A673 (cell line): Measurements from ENCODE around the gene MACROD1. TPM values are rescaled to one million over a fixed set of nuclear protein-coding genes. Genes with fewer than 3 reads are reported as not detected.

Experiments
- BruUV-seq: library from RNA; stranded (reverse); fragments of 400-500 nt; replicated peaks from 2 replicates; lab custom pipeline; 2021; lab: Mats Ljungman, UMichigan
- CTCF ChIA-PET: fragments of 300-600 bp; sonication (Branson Sonifier 250); formaldehyde crosslinking; loops from one replicate; lab custom pipeline; 2022; ENCODE audit warnings: antibody characterized with exemption; lab: Charles Lee
- POLR2A ChIA-PET: fragments of 300-600 bp; sonication (Branson Sonifier 250); formaldehyde crosslinking; loops from one replicate; lab custom pipeline; 2022; ENCODE audit warnings: antibody characterized with exemption; ENCODE audit not compliant: low non-redundant PET; lab: Charles Lee
- DNase-seq: peaks from one replicate; pipeline ENCODE4 v3.0.0-alpha.2; 2015; ENCODE audit warnings: low spot score
- H3K27ac ChIP-seq: fragments of 200-600 bp; sonication (generic); 2 replicates; pipeline ENCODE4 v1.5.1; 2016; ENCODE audit warnings: mixed run types, low read depth, mild to moderate bottlenecking, mixed read lengths, antibody characterized with exemption, low read length; ENCODE audit not compliant: poor library complexity, severe bottlenecking
- H3K27me3 ChIP-seq: fragments of 200-600 bp; sonication (generic); replicated peaks from 2 replicates; pipeline ENCODE4 v1.6.1; 2017; ENCODE audit warnings: mixed run types, low read depth, mild to moderate bottlenecking, mixed read lengths, antibody characterized with exemption, low read length; ENCODE audit not compliant: insufficient read depth, poor library complexity
- H3K36me3 ChIP-seq: fragments of 200-600 bp; sonication (generic); 2 replicates; pipeline ENCODE4 v1.6.1; 2016; ENCODE audit warnings: mixed run types, mild to moderate bottlenecking, mixed read lengths, antibody characterized with exemption, low read length; ENCODE audit not compliant: insufficient read depth, poor library complexity, severe bottlenecking
- H3K4me1 ChIP-seq: fragments of 200-600 bp; sonication (generic); 2 replicates; pipeline ENCODE4 v1.6.1; 2017; ENCODE audit warnings: mixed run types, mild to moderate bottlenecking, mixed read lengths, antibody characterized with exemption, low read length; ENCODE audit not compliant: insufficient read depth, poor library complexity, severe bottlenecking
- H3K4me3 ChIP-seq: fragments of 200-600 bp; sonication (generic); 2 replicates; pipeline ENCODE4 v1.5.1; 2016; ENCODE audit warnings: low read depth, mixed run types, mild to moderate bottlenecking, mixed read lengths, low read length; ENCODE audit not compliant: poor library complexity, severe bottlenecking
- H3K9me3 ChIP-seq: fragments of 200-600 bp; sonication (generic); 2 replicates; pipeline ENCODE4 v1.6.1; 2016; ENCODE audit warnings: mixed run types, low read depth, mild to moderate bottlenecking, mixed read lengths, antibody characterized with exemption, low read length; ENCODE audit not compliant: poor library complexity, severe bottlenecking
- EZH2 ChIP-seq: fragments of 200-600 bp; sonication (generic); IDR thresholded peaks from 2 replicates; pipeline ENCODE4 v1.6.1; 2017; ENCODE audit warnings: borderline replicate concordance, low read depth, mild to moderate bottlenecking, mixed read lengths, antibody characterized with exemption, low read length; ENCODE audit not compliant: poor library complexity, severe bottlenecking
- intact Hi-C: fragments of 100-400 bp; cut with micrococcal nuclease; formaldehyde crosslinking; loops from one replicate; pipeline ENCODE4 v1.10.0; 2022; ENCODE audit not compliant: unreplicated experiment
- total RNA-seq: library from RNA; stranded (reverse); gene quantifications from 2 replicates; pipeline ENCODE4 v1.2.3, GENCODE V29; 2021
- TF ChIP-seq, protein P1 (sequence below): fragments of 300-800, 200-600 bp; sonication (generic); conservative IDR thresholded peaks from 2 replicates; pipeline ENCODE4 v1.5.1; 2017; ENCODE audit warnings: low read depth, mild to moderate bottlenecking, antibody characterized with exemption, low read length, moderate library complexity, mixed read lengths

MACROD1 gene
- total RNA-seq, 1 experiment from 2014 or later, result 28.7 TPM

DNA sequence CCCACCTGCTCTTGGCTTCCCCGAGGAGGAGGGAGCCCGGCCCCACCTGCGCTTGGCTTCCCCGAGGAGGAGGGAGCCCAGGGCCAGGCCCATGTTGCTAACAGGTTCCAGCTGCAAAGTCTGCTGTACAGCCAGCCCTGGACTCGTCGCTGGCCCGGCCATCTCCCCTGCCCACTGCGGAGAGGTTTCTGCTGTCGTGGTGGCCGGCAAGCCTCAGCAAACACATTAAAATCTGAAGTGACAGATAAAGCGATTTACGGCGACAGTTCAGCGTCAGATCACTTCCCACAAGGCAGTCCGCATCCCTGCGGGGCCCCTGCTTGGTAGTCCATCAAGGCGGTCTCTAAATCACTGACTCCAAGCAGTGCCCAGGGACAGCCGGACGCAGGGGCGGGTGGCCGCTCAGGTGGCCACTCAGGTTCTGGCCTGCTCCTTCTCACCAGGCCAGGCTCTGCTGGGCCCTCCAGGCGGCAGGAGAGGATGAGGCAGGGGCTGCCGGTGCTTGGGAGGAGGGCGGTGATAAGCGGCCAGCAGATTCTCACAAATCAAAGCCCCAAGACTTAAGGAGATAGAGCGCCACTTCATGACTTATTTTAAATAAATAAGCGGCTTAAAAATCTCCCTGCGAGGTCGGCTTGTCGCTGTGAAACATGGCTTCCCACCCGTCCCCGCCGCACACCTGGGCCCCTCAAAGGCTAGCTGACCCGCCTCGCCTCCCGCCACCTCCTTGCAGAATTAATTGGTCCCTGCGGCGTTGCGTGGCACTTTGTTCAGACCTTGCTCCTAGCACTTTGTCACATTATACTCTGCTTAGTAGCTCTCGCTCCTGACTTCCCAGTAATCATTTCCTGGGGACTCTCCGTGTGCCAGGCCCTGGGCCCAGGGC, 21.1 kb downstream of the MACROD1 start:
- POLR2A ChIA-PET, result no interaction called here
- CTCF ChIA-PET, result interaction anchor here (0.6 kb wide), 2 partner anchors 130 to 379 kb away, joined by 3 to 4 read pairs; no protein-coding TSS in a partner anchor

DNA sequence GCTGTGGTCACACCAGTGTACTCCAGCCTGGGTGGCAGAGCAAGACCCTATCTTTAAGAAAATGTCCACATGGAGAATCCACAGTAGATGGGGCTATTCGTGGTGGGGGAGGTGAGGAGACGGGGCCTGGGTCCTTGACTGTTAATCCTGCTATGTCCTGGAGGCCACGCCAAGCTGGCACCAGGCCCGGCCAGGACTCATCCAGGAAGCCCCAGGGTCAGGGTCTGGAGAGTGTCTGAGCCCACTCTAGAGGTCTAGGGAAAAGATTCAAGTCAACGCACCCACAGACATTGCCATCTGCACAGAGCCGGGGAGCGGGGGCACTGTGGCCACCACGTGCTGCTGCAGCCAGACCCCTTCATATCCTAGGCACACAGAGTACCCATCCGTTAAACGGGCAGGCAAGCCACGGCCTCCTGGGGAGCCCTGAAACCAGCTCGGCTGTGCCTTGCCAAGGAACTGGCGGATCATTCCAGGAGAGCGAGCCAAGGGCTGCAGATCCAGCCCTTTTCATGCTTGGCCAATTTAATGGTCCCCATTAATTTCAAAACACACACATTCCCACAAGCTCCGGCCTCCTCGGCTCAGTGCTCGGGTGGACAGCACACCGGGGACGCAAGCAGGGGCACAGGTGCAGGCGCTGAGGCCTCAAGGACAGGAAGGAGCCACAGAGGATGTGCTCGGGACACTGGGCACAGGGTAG, 24.7 kb downstream of the MACROD1 start:
- CTCF ChIA-PET, result no interaction called here
- peaks cover 10% of the 10 kb centered on the region for H3K4me1 ChIP-seq
- DNase-seq, result no peak
- H3K27ac ChIP-seq, result no peak overlapping the region
- no peaks in the 10 kb centered on the region for H3K36me3 ChIP-seq
- no peak overlapping the region for H3K4me3 ChIP-seq
- POLR2A ChIA-PET, result no interaction called here
- H3K27me3 ChIP-seq, result no peaks in the 10 kb centered on the region
- no TSS peak for BruUV-seq
- no peak for TF ChIP-seq EZH2
- TF ChIP-seq, protein P1, sequence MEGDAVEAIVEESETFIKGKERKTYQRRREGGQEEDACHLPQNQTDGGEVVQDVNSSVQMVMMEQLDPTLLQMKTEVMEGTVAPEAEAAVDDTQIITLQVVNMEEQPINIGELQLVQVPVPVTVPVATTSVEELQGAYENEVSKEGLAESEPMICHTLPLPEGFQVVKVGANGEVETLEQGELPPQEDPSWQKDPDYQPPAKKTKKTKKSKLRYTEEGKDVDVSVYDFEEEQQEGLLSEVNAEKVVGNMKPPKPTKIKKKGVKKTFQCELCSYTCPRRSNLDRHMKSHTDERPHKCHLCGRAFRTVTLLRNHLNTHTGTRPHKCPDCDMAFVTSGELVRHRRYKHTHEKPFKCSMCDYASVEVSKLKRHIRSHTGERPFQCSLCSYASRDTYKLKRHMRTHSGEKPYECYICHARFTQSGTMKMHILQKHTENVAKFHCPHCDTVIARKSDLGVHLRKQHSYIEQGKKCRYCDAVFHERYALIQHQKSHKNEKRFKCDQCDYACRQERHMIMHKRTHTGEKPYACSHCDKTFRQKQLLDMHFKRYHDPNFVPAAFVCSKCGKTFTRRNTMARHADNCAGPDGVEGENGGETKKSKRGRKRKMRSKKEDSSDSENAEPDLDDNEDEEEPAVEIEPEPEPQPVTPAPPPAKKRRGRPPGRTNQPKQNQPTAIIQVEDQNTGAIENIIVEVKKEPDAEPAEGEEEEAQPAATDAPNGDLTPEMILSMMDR, result no peak
- no peaks in the 10 kb centered on the region for H3K9me3 ChIP-seq
- intact Hi-C loops, result no loop called here

More for the DNA sequence above, 21.1 kb downstream of the MACROD1 start:
- BruUV-seq, result no TSS peak
- TF ChIP-seq EZH2, result no peak
- TF ChIP-seq, protein P1, result no peak
- H3K27ac ChIP-seq, result peak overlapping the region; percentile 16
- DNase-seq, result no peak
- intact Hi-C loops, result loop anchor here (5.0 kb wide), 1 partner anchor 668 kb away; no protein-coding TSS in a partner anchor
- no peaks in the 10 kb centered on the region for H3K27me3 ChIP-seq
- no peak overlapping the region for H3K4me3 ChIP-seq
- no peaks in the 10 kb centered on the region for H3K9me3 ChIP-seq
- peaks cover 15% of the 10 kb centered on the region for H3K4me1 ChIP-seq
- H3K36me3 ChIP-seq, result no peaks in the 10 kb centered on the region

DNA sequence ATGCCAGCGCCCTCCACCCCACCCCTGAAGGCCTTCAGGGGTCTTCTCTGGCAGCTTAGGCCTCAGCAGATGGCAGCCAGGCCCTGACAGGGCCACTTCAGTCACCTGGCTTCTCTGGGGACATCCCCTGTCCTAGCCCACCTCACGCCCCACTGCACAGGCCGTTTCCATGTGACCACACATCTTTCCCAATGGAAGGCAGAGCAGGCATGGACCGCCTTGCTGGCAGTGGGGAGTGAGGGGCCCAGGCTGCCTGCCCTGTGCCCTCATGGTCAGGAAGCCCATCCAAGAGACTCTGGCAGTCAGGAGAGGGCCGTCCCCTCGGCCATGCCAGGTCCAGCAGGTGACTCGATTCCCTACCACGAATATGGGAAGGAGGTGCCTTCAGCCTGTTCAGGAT, 25.8 kb downstream of the MACROD1 start:
- ChIA-PET CTCF (no interaction called here), POLR2A (interaction anchor here (0.6 kb wide), 1 partner anchor 36 kb away, joined by 6 read pairs; no protein-coding TSS in a partner anchor)
- TF ChIP-seq EZH2, result no peak
- TF ChIP-seq, protein P1, result no peak
- no peaks in the 10 kb centered on the region for H3K27me3 ChIP-seq
- H3K9me3 ChIP-seq, result no peaks in the 10 kb centered on the region
- no peak overlapping the region for H3K4me3 ChIP-seq
- no peak for DNase-seq
- intact Hi-C loops, result no loop called here
- no TSS peak for BruUV-seq
- no peaks in the 10 kb centered on the region for H3K36me3 ChIP-seq
- no peak overlapping the region for H3K27ac ChIP-seq
- peaks cover 13% of the 10 kb centered on the region for H3K4me1 ChIP-seq
